ENCODE measurements around the gene SPRED3.
"Not testable (repeated sequence)": the region's sequence is repeated elsewhere in the genome, so short reads cannot be mapped to it uniquely, and the experiment has no call there.

SPRED3 gene

GRCh38 chr19:38402623-38402966, 14.1 kb downstream of the SPRED3 start:
- TF ChIP-seq, protein P1, sequence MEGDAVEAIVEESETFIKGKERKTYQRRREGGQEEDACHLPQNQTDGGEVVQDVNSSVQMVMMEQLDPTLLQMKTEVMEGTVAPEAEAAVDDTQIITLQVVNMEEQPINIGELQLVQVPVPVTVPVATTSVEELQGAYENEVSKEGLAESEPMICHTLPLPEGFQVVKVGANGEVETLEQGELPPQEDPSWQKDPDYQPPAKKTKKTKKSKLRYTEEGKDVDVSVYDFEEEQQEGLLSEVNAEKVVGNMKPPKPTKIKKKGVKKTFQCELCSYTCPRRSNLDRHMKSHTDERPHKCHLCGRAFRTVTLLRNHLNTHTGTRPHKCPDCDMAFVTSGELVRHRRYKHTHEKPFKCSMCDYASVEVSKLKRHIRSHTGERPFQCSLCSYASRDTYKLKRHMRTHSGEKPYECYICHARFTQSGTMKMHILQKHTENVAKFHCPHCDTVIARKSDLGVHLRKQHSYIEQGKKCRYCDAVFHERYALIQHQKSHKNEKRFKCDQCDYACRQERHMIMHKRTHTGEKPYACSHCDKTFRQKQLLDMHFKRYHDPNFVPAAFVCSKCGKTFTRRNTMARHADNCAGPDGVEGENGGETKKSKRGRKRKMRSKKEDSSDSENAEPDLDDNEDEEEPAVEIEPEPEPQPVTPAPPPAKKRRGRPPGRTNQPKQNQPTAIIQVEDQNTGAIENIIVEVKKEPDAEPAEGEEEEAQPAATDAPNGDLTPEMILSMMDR (IDR thresholded peaks at IDR 0.05; ENCODE audit: unreplicated experiment in 3 of 3) = no peak
- H3K36me3 Mint-ChIP-seq (ENCODE audit: low read depth) = peaks cover 9% of the 10 kb centered on the region
- H3K27me3 Mint-ChIP-seq (ENCODE audit: low read depth) = peaks cover 15% of the 10 kb centered on the region
- no peaks in the 10 kb centered on the region for H3K9me3 Mint-ChIP-seq
- peak overlapping the region; percentile 88 to 92 (median 91) for H3K4me3 Mint-ChIP-seq
- no peaks in the 10 kb centered on the region for H3K4me1 Mint-ChIP-seq
- H3K27ac Mint-ChIP-seq = peak overlapping the region in 2 of 3 experiments; percentile 48 to 65

GRCh38 chr19:38402967-38403674, 14.6 kb downstream of the SPRED3 start, which contains the start of gene FAM98C:
TSS of gene FAM98C (plus strand) at chr19:38403093. CDS start at chr19:38403154, 61 bp downstream.
- Mint-ChIP-seq H3K9me3 (no peaks in the 10 kb centered on the region), H3K36me3 (ENCODE audit: low read depth) (peaks cover 9% of the 10 kb centered on the region), H3K27ac (peak within 1 kb of the TSS in 2 of 3 experiments; percentile 48 to 65), H3K4me3 (peak within 1 kb of the TSS; percentile 88 to 92 (median 91)), H3K4me1 (no peaks in the 10 kb centered on the region), H3K27me3 (ENCODE audit: low read depth) (peaks cover 15% of the 10 kb centered on the region)
- TF ChIP-seq, protein P1 (IDR thresholded peaks at IDR 0.05; ENCODE audit: unreplicated experiment in 3 of 3) = peak; percentile 98 to 100 (median 99)

DNA sequence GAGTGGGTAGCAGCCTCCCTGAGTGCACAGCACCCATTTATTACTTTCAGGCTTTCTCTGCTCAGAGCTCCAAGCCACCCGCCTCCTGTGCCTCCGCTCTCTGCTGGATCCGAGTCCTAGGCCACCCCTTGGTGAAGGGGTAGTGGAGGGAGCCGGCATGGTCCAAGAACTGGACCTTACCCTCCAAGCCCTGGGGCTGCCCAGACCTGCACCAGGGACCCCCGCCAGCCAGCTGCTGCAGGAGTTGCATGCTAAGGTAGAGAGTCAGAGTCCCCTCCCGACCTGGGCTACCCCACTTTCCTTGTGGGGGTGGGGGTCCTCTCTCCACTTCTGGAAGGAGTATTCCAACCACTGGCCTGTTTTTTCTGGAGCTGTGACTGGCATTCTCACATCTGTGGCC, 16.4 kb downstream of the SPRED3 start:
- peaks cover 11% of the 10 kb centered on the region for H3K27me3 Mint-ChIP-seq (ENCODE audit: low read depth)
- peaks cover 13% of the 10 kb centered on the region for H3K36me3 Mint-ChIP-seq (ENCODE audit: low read depth)
- TF ChIP-seq, protein P1 (IDR thresholded peaks at IDR 0.05; ENCODE audit: unreplicated experiment in 3 of 3) = no peak
- no peaks in the 10 kb centered on the region for H3K9me3 Mint-ChIP-seq
- no peak overlapping the region for H3K27ac Mint-ChIP-seq
- H3K4me1 Mint-ChIP-seq = peaks cover 5% of the 10 kb centered on the region
- peak overlapping the region; percentile 72 to 92 (median 91) for H3K4me3 Mint-ChIP-seq

DNA sequence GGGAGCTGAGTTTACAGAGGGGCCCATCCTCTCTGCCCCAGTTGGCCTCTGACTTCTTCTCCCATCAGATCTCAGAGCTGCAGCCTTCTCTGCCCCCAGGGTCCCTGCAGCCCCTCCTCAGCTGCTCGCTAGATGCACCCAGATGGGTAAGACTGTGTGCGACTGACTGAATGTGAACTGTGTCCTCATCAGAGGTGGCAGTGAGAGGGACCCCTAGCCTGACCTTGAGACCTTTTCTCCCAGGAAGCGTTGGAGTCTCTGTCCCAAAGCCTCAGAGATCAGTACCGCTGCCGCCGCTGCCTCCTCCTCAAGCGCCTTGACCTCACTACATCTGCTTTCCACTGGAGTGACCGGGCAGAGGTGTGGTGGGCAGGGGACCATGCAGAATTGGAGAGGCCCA, 16.8 kb downstream of the SPRED3 start:
- no peaks in the 10 kb centered on the region for H3K9me3 Mint-ChIP-seq
- H3K4me1 Mint-ChIP-seq = peaks cover 8% of the 10 kb centered on the region
- H3K27me3 Mint-ChIP-seq (ENCODE audit: low read depth) = peaks cover 9% of the 10 kb centered on the region
- H3K4me3 Mint-ChIP-seq = peak overlapping the region; percentile 66 to 92 (median 70)
- no peak overlapping the region for H3K27ac Mint-ChIP-seq
- peaks cover 13% of the 10 kb centered on the region for H3K36me3 Mint-ChIP-seq (ENCODE audit: low read depth)
- TF ChIP-seq, protein P1 (IDR thresholded peaks at IDR 0.05; ENCODE audit: unreplicated experiment in 3 of 3) = no peak

GRCh38 chr19:38409631-38410133, 21.2 kb downstream of the SPRED3 start:
- no peaks in the 10 kb centered on the region for H3K27me3 Mint-ChIP-seq (ENCODE audit: low read depth)
- peaks cover 8% of the 10 kb centered on the region for H3K4me1 Mint-ChIP-seq
- no peak overlapping the region for H3K4me3 Mint-ChIP-seq
- peak overlapping the region; percentile 5 to 35 (median 8) for H3K27ac Mint-ChIP-seq
- peaks cover 13% of the 10 kb centered on the region for H3K36me3 Mint-ChIP-seq (ENCODE audit: low read depth)
- TF ChIP-seq, protein P1 (IDR thresholded peaks at IDR 0.05; ENCODE audit: unreplicated experiment in 3 of 3) = no peak
- no peaks in the 10 kb centered on the region for H3K9me3 Mint-ChIP-seq

DNA sequence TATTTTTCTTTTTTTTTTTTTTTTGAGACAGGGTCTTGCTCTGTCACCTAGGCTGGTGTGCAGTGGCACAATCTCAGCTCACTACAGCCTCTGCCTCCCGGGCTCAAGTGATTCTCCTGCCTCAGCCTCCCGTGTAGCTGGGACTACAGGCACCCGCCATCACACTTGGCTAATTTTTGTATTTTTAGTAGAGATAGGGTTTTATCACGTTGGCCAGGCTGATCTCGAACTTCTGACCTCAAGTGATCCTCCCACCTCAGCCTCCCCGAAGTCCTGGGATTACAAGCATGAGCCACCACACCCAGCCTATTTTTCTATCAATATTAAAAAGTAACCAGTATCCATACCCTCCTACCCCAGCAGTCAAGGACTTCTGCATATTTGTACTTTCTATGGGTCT, 21.9 kb downstream of the SPRED3 start:
- H3K36me3 Mint-ChIP-seq (ENCODE audit: low read depth); H3K9me3 Mint-ChIP-seq; H3K27me3 Mint-ChIP-seq (ENCODE audit: low read depth); H3K4me3 Mint-ChIP-seq; H3K4me1 Mint-ChIP-seq; H3K27ac Mint-ChIP-seq: not testable (repeated sequence)

Data from nephron (organoid).